ENCODE results near the gene VPS9D1.

Gene VPS9D1

GRCh38 chr16:89717688-89718505 lies 2.8 kb downstream of the VPS9D1 start:
- TF ChIP-seq REST (IDR thresholded peaks at IDR 0.05; ENCODE audit: low read depth) (no peak), CEBPB (IDR thresholded peaks at IDR 0.05) (no peak), TAF1 (IDR thresholded peaks at IDR 0.05; ENCODE audit: low read depth) (no peak), EP300 (IDR thresholded peaks at IDR 0.05; ENCODE audit: borderline replicate concordance) (no peak)

GRCh38 chr16:89716916-89717687 lies 3.6 kb downstream of the VPS9D1 start:
- no peak for TF ChIP-seq CREB1 (IDR thresholded peaks at IDR 0.05; ENCODE audit: low read depth)
- no peak for TF ChIP-seq TEAD4 (IDR thresholded peaks at IDR 0.05)
- no peak for TF ChIP-seq REST (IDR thresholded peaks at IDR 0.05; ENCODE audit: low read depth)
- no peak for TF ChIP-seq EGR1 (IDR thresholded peaks at IDR 0.05)
- no peak for TF ChIP-seq MAX (IDR thresholded peaks at IDR 0.05)
- no peak for TF ChIP-seq USF1 (IDR thresholded peaks at IDR 0.05)
- no peak for TF ChIP-seq ZBTB7A (IDR thresholded peaks at IDR 0.05; ENCODE audit: low read depth)

GRCh38 chr16:89716493-89716892 lies 4.2 kb downstream of the VPS9D1 start:
- TF ChIP-seq RAD21 (IDR thresholded peaks at IDR 0.05; ENCODE audit: low read depth) (no peak), USF1 (IDR thresholded peaks at IDR 0.05) (no peak), TCF12 (IDR thresholded peaks at IDR 0.05; ENCODE audit: low read depth) (no peak)

- TF ChIP-seq REST (IDR thresholded peaks at IDR 0.05; ENCODE audit: low read depth) (no peak), RAD21 (IDR thresholded peaks at IDR 0.05; ENCODE audit: low read depth) (no peak), MAX (IDR thresholded peaks at IDR 0.05) (no peak), USF1 (IDR thresholded peaks at IDR 0.05) (no peak), TCF12 (IDR thresholded peaks at IDR 0.05; ENCODE audit: low read depth) (no peak), TAF1 (IDR thresholded peaks at IDR 0.05; ENCODE audit: low read depth) (no peak), YY1 (IDR thresholded peaks at IDR 0.05; ENCODE audit: low read depth) (no peak), NFIC (IDR thresholded peaks at IDR 0.05) (no peak), EGR1 (IDR thresholded peaks at IDR 0.05) (no peak), FOXM1 (IDR thresholded peaks at IDR 0.05; ENCODE audit: borderline replicate concordance, low read depth) (no peak), ZBTB7A (IDR thresholded peaks at IDR 0.05; ENCODE audit: low read depth) (no peak), CREB1 (IDR thresholded peaks at IDR 0.05; ENCODE audit: low read depth) (no peak), TEAD4 (IDR thresholded peaks at IDR 0.05) (no peak), CEBPB (IDR thresholded peaks at IDR 0.05) (no peak), EP300 (IDR thresholded peaks at IDR 0.05; ENCODE audit: borderline replicate concordance) (no peak)
Observed at GRCh38 chr16:89712274-89712781, 8.4 kb downstream of the VPS9D1 start.

Data from Ishikawa (cell line).